Adrenal gland (tissue), 12 donors: ENCODE data around the gene VWA8. TPM values are rescaled to one million over a fixed set of nuclear protein-coding genes. Genes with fewer than 3 reads are reported as not detected.

ENCODE experiments used
- DNase-seq, 7 donors: peaks; one replicate each; pipeline ENCODE4 v3.0.0-alpha.2; 2019 to 2020
- H3K27ac ChIP-seq, 5 donors: fragments of 200-600 bp; sonication (generic) in 4 of 5; 1 replicate in 3 of 5; 2 replicates in 2 of 5; pipeline versions ENCODE4 v1.5.1 to v1.8.0; 2016 to 2020; ENCODE audit warnings: mild to moderate bottlenecking in 1 of 5
- H3K27me3 ChIP-seq: fragments of 200-600 bp; 2 replicates; pipeline ENCODE4 v1.8.0; 2021
- H3K36me3 ChIP-seq, 2 donors: fragments of 200-600 bp; replicated peaks in 1 of 2; 1 replicate in 1 of 2; 2 replicates in 1 of 2; pipeline versions ENCODE4 v1.5.1 to v1.8.0; 2018 to 2022
- H3K4me1 ChIP-seq, 2 donors: fragments of 200-600 bp; replicated peaks in 1 of 2; 1 replicate in 1 of 2; 2 replicates in 1 of 2; pipeline versions ENCODE4 v1.5.1 to v1.8.0; 2018 to 2021
- H3K4me3 ChIP-seq, 4 donors: fragments of 200-600 bp; sonication (generic) in 3 of 4; one replicate each; pipeline ENCODE4 v1.5.1; 2016 to 2018
- H3K9me3 ChIP-seq, 3 donors: fragments of 200-600 bp; sonication (generic) in 1 of 3; replicated peaks in 1 of 3; 1 replicate in 2 of 3; 2 replicates in 1 of 3; pipeline versions ENCODE4 v1.5.1 to v1.8.0; 2016 to 2021
- POLR2A ChIP-seq, 2 donors: fragments of 450-650 bp; IDR thresholded peaks; one replicate each; pipeline ENCODE4 v1.6.1; 2017; ENCODE audit warnings: antibody characterized with exemption in 2 of 2, mild to moderate bottlenecking in 2 of 2, moderate library complexity in 1 of 2
- WGBS, 4 donors: extraction: QIAGEN DNeasy Blood & Tissue Kit in 2 of 4; methylation state at CpG; one replicate each; pipeline versions ENCODE4 v1.1.5 to v1.1.7; 2013 to 2017; 5-methylcytosine and 5-hydroxymethylcytosine counted together
- intact Hi-C, 2 donors: fragments of 100-400 bp; cut with DNase I; formaldehyde crosslinking; loops; one replicate each; pipeline versions ENCODE4 v1.14.1 to v1.15.0; 2022 to 2023
- polyA plus RNA-seq, 3 donors: library from polyadenylated mRNA; stranded (reverse); fragments of 200-250 nt in 2 of 3; fragments of 350-450 nt in 1 of 3; fragmentation: Illumina TruSeq in 1 of 3; extraction: RNeasy Lipid Tissue Mini Kit (QIAGEN cat#74804) in 1 of 3; gene quantifications; one replicate each; pipeline ENCODE4 v1.2.3, GENCODE V29; 2013 to 2014
- total RNA-seq, 9 donors: library from RNA; depleted of rRNA in 4 of 9; stranded (reverse); fragments of >200 nt in 4 of 9; fragments of 120-200 nt in 1 of 9; fragmentation: NEBNext Ultra II Directional in 1 of 9; extraction: Animal tissue kit (Norgen Biotek cat#: 25700) in 1 of 9; gene quantifications; one replicate each; pipeline versions ENCODE4 v1.1.0 to v1.2.4, GENCODE V29; 2013 to 2023
- TF ChIP-seq, protein P1 (sequence below), 6 experiments: fragments of 450-650 bp in 4 of 6; fragments of 200-600 bp in 2 of 6; sonication (generic) in 1 of 6; IDR thresholded peaks; 1 replicate in 5 of 6; 2 replicates in 1 of 6; pipeline versions ENCODE4 v1.5.1 to v1.8.0; 2016 to 2021; ENCODE audit warnings: antibody characterized with exemption in 6 of 6, mild to moderate bottlenecking in 2 of 6, moderate library complexity in 1 of 6
- donor health status: healthy with polysubstance abuse.
- donor health status: Bipolar disorder and iron deficiency.
- donor health status: DM: yes; HTN: yes; CAD: no.
- donor health status: DM: no; HTN: no; CAD: no.
- donor health status: DM: no; HTN: no; CAD: no.
- donor health status: DM: yes; HTN: yes; CAD: no.

VWA8 gene
- total and polyA plus RNA-seq, 12 donors = 8.1 to 45.4 (median 31.4) TPM

DNA sequence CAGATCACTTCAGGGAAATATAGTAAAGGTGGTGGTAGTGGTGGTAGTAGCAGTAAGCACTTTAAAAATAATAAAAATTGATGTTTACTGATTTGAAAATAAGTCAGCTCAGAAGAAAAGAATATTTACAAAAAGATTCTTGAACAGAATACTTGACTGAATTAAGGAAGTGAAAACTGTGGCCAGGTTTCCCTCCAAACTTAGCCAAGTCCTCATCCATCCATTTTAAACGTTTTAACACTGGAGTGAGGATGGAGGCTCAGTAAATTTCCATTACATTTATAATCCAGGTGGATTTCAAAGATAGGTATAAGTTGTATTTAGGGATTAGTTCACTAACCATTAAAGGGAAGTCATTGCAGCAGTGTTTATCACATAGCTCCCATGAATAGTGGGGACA is 282.1 kb downstream of the VWA8 start:
- 41 to 69% (median 58%) methylated on average over 1 of the region's 1 CpG for WGBS, 4 donors
- intact Hi-C loops = no loop called here
- DNase-seq = no peak
- Histone ChIP-seq H3K27ac (no peak overlapping the region), H3K4me1 (peaks cover 0 to 7% of the 10 kb centered on the region in 2 donors), H3K4me3 (no peak overlapping the region), H3K9me3 (no peaks in the 10 kb centered on the region), H3K36me3 (peaks cover 0 to 4% of the 10 kb centered on the region in 2 donors), H3K27me3 (no peaks in the 10 kb centered on the region)
- TF ChIP-seq, protein P1, sequence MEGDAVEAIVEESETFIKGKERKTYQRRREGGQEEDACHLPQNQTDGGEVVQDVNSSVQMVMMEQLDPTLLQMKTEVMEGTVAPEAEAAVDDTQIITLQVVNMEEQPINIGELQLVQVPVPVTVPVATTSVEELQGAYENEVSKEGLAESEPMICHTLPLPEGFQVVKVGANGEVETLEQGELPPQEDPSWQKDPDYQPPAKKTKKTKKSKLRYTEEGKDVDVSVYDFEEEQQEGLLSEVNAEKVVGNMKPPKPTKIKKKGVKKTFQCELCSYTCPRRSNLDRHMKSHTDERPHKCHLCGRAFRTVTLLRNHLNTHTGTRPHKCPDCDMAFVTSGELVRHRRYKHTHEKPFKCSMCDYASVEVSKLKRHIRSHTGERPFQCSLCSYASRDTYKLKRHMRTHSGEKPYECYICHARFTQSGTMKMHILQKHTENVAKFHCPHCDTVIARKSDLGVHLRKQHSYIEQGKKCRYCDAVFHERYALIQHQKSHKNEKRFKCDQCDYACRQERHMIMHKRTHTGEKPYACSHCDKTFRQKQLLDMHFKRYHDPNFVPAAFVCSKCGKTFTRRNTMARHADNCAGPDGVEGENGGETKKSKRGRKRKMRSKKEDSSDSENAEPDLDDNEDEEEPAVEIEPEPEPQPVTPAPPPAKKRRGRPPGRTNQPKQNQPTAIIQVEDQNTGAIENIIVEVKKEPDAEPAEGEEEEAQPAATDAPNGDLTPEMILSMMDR (IDR thresholded peaks at IDR 0.05) = no peak
- no peak for TF ChIP-seq POLR2A (IDR thresholded peaks at IDR 0.05)

GRCh38 chr13:41678249-41678648 is 282.7 kb downstream of the VWA8 start:
- no peaks in the 10 kb centered on the region for H3K27me3 ChIP-seq
- TF ChIP-seq, protein P1 (IDR thresholded peaks at IDR 0.05) = no peak
- TF ChIP-seq POLR2A (IDR thresholded peaks at IDR 0.05) = no peak
- H3K4me1 ChIP-seq = peaks cover 0 to 7% of the 10 kb centered on the region in 2 donors
- peaks cover 0 to under 1% of the 10 kb centered on the region in 2 donors for H3K36me3 ChIP-seq
- 72 to 81% (median 74%) methylated on average over 3 of the region's 3 CpGs for WGBS, 4 donors
- intact Hi-C loops = no loop called here
- H3K4me3 ChIP-seq = no peak overlapping the region
- DNase-seq = no peak
- H3K27ac ChIP-seq = no peak overlapping the region
- H3K9me3 ChIP-seq = no peaks in the 10 kb centered on the region

DNA sequence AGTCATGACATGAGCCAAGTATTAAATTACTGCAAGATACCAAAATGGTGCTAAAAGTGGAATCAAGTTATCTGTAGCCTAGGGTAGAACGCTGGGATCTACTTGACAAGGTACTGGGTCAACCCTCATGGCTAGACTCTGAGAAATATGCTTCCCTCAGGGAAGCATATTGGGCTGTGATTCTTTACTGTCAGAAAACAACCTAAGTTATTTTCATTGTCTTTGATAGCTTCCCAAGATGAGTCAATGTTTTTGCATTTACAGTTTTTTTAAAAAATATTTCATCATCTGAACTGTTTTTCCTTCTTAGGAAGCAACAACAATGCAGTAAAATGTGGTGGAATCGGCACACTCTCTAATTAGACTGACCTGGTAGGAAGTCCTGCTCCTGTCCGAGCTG is 285.6 kb downstream of the VWA8 start:
- WGBS, 4 donors = 74 to 80% (median 78%) methylated on average over 3 of the region's 3 CpGs
- H3K9me3 ChIP-seq = no peaks in the 10 kb centered on the region
- H3K4me3 ChIP-seq = no peak overlapping the region
- H3K27me3 ChIP-seq = no peaks in the 10 kb centered on the region
- TF ChIP-seq, protein P1 (IDR thresholded peaks at IDR 0.05) = no peak
- TF ChIP-seq POLR2A (IDR thresholded peaks at IDR 0.05) = no peak
- peaks cover 0 to 4% of the 10 kb centered on the region in 2 donors for H3K36me3 ChIP-seq
- no peak for DNase-seq
- no peak overlapping the region for H3K27ac ChIP-seq
- peaks cover 0 to 7% of the 10 kb centered on the region in 2 donors for H3K4me1 ChIP-seq
- intact Hi-C loops = no loop called here

DNA sequence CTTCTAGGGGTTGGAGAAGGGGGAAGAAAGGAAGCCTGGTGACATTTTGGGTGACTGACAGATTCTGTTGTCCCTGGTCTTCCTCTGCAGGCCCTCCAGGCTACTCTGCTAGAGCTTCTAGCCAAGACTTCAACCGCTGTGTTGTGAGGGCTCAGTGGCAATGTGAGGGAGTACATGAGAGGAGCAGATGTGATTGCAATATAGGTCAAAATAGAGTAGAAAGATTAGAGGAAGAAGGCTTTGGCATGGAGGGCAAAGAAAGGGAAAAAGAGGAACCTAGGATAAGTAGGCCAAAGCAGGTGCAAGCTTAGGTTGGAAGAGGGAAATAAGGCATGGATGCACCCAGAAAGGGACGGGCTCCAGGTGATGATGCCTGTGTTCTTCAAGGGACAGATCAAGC is 286.7 kb downstream of the VWA8 start:
- Histone ChIP-seq H3K9me3 (no peaks in the 10 kb centered on the region), H3K4me1 (peaks cover 0 to 7% of the 10 kb centered on the region in 2 donors), H3K27ac (no peak overlapping the region), H3K27me3 (no peaks in the 10 kb centered on the region), H3K4me3 (no peak overlapping the region), H3K36me3 (peaks cover 0 to 4% of the 10 kb centered on the region in 2 donors)
- 45 to 49% (median 47%) methylated on average over 2 of the region's 2 CpGs for WGBS, 4 donors
- DNase-seq = no peak
- TF ChIP-seq POLR2A (IDR thresholded peaks at IDR 0.05) = no peak
- TF ChIP-seq, protein P1 (IDR thresholded peaks at IDR 0.05) = no peak
- intact Hi-C loops = no loop called here
